ENCODE data around the gene SSTR1.

The SSTR1 gene

DNA sequence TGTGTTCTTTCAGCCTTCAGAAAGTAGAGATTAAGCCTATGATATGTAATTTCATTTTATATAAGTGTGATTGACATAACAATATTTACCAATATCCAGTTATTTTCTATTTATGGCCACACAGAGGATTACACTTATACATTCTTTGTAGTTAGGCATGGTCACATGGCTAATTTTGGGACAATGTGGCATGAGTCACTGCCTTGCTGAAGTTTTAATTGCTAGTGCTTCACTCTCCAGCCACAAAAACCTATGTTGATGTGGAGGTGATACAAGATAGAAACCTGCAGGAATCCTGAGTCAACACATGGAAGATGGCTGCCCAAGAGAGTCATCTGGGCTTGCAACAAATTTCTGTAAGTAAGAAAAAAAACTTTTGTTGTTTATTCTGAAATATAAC is 31.2 kb downstream of the SSTR1 start:
- DNase-seq (ENCODE audit: low spot score): no peak

DNA sequence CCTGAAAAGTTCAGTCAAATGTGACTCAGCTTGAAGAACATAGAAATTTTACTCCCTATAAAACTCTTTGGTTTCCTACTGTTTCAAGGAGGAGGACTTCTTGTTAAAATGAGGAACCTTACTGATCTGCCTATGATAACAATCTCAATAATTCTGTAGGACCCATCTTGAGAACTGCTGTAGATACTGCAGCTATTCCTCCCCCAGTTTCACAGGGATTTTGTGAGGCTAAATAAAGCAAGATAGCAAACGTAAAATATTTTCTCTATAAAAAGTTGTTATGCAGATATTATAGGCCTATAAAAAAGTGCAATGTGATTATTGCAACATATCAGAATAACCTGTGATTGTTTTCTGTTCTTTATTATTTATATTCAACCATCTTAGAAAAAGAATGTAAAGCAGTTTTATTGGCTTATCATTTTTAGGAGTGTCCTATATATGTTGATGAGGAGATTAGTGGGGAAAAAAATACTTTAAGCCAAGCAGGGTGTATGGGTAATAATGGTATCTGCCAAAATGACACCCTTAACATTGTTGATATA is 36.1 kb downstream of the SSTR1 start:
- DNase-seq (ENCODE audit: low spot score): no peak

- no peak for DNase-seq (ENCODE audit: low spot score)
Measured at GRCh38 chr14:38248321-38249028, 40.8 kb downstream of the SSTR1 start.

DNA sequence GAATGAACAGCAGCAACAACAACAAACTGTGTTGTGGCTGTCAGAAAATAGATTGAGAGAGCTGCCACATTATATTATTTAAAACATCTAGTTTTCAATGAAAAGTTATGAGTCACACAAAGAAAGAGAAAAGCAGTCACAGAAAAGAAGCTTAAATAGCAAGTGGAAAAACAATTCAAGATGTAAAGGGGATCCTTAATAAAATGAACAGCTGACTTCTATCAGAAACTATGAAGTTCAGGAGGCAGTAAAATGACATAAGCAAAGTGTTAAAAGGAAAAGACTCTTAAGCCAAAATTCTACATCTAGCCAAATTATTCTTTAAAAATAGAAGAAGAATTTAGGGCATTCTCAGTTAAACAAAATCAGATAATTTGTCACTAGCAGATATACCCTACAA is 42.6 kb downstream of the SSTR1 start:
- DNase-seq (ENCODE audit: low spot score): no peak

- no peak for DNase-seq (ENCODE audit: low spot score)
Measured at GRCh38 chr14:38252066-38252710, 44.5 kb downstream of the SSTR1 start.

GRCh38 chr14:38253676-38254075 is 46.0 kb downstream of the SSTR1 start:
- no peak for DNase-seq (ENCODE audit: low spot score)

DNA sequence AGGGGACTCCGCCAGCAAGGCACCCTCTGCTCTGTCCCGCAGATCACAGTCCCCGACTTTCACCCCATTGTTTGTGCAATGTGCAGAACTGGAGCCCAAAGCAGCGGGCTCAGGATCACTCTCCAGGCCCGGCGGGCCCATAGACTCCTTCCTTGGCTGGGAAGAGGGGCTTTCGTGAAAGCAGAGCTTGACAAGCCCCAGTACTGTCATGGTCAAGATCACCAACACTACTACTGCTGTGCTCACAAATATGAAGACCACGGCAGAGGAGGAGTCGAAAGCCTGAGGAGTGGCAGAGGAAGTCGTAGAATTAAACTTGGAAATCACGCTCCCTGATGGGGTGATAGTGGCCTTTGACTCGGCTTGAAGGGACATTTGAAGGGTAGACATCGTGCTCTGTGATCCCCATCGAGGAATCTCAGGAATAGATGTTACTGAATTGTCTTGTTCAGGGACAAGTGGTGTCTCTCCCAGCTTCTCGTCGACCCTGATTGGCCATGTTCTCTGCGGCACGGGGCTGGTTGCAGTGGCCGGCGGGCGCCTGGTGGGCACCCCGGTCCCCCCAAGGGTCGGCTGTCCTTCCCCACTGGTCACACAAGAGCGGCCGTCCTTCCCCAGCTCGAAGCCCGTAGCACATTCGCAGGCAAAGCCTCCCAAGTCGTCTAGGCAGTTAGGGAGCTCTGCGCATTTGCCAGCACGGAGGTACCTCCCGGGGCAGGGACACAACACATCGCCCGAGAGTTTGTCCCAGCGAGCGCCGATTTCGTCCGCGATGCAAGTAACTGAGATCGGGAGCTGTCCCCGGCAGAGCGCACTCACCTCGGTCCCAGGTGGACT is 47.1 kb downstream of the SSTR1 start:
- DNase-seq (ENCODE audit: low spot score): no peak

GRCh38 chr14:38255408-38255672 is 47.6 kb downstream of the SSTR1 start:
- no peak for DNase-seq (ENCODE audit: low spot score)

DNA sequence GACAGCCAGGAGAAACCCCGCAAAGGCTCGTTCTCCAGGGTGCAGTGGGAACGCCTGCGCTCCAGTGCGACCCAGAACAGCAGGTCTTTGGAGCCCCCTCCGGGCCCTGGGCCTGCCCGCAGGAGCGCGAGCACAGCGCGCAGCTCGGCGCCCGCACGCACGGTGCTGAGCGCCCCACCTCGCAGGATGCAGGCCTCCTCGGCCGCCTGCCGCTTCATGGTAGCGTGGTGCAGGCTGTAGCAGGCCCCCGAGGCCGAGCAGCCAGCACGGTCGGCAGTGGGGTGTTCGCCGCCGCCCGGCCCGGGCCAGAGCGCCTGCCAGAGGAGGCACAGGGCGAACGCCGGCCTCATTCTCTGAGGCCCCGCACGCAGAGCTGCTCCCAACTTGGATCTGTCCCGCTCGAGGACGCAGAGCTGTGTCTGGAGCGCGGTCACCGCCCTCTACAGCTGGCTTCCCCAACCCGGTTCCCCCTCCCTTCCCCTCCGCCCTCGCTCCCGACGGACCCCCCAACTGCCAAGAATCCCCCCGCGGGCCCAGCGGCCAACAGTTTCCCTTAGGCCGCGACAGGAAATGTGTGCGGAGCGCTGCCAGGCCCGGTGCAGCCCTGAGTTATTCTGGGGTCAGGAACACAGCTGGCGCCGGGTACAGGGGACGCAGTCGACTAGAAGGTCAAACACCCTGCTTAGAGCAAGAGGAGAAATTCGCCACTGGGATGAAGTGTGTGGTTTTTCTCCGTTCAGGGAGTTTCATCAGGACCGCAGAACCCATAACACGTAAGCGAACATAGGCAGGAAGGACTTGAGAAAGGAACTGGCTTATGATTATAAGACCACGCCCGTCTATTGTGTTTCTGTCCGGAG is 48.2 kb downstream of the SSTR1 start, which contains the start of gene CLEC14A:
CLEC14A (minus strand) TSS at position 421 of the 860 bp plus-strand sequence; CDS start at position 350, 71 bp downstream.
- DNase-seq (ENCODE audit: low spot score): no peak

DNA sequence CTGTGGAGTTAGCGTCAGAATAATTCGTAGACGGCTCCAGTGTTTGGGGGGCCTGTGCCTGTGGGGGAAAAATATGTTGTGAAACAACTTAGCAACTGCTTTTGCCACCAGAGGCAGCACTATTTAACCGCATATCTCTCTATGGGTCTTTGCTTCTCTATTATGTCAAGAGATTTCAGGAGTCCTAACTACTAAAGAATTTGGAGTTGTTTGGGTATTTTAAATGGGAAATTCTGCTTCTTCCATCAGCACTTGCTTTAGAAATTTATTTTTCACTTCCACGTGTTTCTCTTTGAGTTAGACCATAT is 48.8 kb downstream of the SSTR1 start:
- no peak for DNase-seq (ENCODE audit: low spot score)

DNA sequence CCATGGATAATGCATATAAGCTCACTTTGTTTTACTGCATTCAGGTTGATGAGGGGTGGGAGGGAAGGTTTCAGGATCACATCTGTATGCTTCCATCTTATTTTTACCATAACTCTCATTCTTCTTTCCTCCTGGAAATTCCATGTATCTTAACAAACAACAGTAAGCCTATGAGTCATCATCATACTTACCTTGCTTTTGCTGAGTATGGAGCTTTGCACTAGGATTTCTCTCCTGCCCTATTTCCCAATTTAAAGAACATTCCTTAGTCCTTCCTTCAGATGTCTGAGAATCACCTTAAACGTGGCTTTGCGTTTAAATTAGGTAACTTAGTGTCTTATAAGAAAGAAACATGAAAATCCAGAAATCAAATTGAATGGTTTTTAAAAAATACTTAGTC is 49.8 kb downstream of the SSTR1 start:
- no peak for DNase-seq (ENCODE audit: low spot score)

DNA sequence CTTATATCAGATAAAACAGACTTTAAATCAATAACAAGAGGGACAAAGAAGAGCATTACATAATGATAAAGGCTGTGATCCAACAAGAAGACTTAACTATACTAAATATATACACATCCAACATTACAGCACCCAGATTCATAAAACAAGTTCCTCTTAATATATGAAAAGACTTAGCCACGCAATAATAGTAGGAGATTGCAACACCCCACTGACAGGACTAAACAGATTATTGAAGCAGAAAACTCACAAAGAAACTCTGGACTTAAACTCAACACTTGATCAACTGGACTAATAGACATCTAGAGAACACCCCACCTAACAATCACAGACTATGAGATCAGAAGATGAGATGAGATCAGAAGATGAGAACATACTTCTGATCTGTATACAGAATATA is 53.9 kb downstream of the SSTR1 start:
- DNase-seq (ENCODE audit: low spot score): no peak

Measured in Ammon's horn (tissue), 1 donor.